GM18520 (cell line): ENCODE results near the gene HEMGN.
"Not testable (repeated sequence)": the region's sequence is repeated elsewhere in the genome, so short reads cannot be mapped to it uniquely, and the experiment has no call there.

Experiments used
- ATAC-seq: cut with Tn5 transposase; IDR thresholded peaks from one replicate; pipeline ENCODE4 v1.9.1; 2021; ENCODE audit not compliant: unreplicated experiment

Gene HEMGN

GRCh38 chr9:97938081-97938644, at the start of gene HEMGN:
HEMGN (minus strand) TSS chr9:97938172; CDS start chr9:97938136, 36 bp downstream.
- peak; percentile 63 for ATAC-seq

DNA sequence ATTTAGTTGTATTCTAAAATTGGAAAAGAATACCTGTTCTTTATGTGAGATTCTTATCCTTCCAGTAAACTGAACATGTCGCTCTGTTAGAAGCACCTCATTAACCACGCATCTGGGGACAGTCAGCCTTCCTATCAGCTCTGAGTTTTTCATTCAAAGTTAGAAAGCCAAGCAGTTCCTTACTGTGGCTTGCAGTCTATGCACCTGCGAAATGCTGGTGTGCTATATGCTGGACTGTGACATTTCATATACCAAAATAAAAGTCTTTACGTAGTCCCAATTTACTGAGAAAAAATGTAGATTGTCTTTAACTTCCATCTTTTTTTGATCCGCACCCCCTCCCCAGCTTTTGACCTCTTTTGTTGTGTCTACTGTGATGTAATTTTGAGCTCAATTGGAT, 49.5 kb upstream of the HEMGN start:
- no peak for ATAC-seq

- ATAC-seq, result no peak
Observed at GRCh38 chr9:97985058-97985861, 47.3 kb upstream of the HEMGN start.

GRCh38 chr9:97984188-97985057, 46.5 kb upstream of the HEMGN start:
- peak; percentile 20 for ATAC-seq

- ATAC-seq, result no peak
Observed at GRCh38 chr9:97983589-97984187, 45.7 kb upstream of the HEMGN start.

DNA sequence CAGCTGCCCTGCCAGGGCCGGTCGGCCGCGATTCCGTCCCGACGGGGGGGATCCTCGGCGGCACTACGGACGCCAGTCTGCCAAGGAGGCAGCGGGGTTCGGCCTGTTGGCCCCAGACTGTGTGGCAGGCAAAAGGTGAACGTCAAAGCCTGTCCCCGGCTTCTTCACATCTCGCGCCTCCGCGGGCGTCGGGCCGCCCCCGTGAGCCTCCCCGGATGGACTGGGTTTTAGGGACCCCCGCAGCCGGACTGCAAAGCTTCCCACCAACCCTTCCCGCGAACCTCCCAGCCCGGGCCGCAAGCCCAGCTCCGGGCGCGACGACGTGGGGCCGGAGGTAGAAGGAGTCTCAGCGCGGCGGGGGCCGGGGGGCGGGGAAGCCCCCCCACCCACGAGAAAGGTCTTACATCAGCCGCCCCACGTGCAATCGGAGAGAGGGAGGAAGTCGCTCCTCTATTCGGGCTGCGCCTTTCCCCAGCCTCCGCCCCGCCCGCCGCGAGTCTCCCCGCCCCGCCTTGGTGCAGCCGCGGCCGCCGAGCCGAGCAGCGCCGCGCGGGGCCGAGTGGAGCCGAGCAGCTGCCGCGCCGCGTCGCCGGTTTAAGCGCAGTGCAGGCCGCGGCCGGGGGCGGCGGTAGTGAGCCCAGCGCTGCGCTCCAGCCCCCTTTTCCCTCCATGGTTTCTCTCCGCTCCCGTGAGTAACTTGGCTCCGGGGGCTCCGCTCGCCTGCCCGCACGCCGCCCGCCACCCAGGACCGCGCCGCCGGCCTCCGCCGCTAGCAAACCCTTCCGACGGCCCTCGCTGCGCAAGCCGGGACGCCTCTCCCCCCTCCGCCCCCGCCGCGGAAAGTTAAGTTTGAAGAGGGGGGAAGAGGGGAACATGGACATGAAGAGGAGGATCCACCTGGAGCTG, 45.0 kb upstream of the HEMGN start, which contains the start of gene ANP32B:
Gene ANP32B, plus strand, starts transcription at position 659 of the 906 bp plus-strand sequence. Its CDS starts 215 bp downstream, at position 874.
- peak; percentile 53 for ATAC-seq

- ATAC-seq, result no peak
Observed at GRCh38 chr9:97981846-97982682, 44.1 kb upstream of the HEMGN start.

- no peak for ATAC-seq
Observed at GRCh38 chr9:97980918-97981845, 43.2 kb upstream of the HEMGN start.

DNA sequence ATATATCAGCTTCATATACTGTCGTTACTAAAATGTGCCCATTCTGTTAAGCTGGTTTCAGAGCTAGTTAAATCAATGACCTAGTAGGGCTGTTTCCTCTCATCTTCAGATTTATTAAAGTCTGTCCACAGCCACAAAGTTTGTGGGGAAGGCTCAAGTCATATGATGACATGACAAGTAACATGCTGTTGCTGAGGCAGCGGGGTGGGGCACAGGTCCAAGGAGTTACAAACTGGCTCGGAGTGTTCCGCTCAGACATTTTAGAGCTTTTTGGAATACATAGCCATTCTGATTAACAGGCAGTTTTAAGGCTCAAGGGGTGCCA, 42.5 kb upstream of the HEMGN start:
- ATAC-seq, result no peak

- ATAC-seq, result no peak
Observed at GRCh38 chr9:97979788-97980478, 42.0 kb upstream of the HEMGN start.

DNA sequence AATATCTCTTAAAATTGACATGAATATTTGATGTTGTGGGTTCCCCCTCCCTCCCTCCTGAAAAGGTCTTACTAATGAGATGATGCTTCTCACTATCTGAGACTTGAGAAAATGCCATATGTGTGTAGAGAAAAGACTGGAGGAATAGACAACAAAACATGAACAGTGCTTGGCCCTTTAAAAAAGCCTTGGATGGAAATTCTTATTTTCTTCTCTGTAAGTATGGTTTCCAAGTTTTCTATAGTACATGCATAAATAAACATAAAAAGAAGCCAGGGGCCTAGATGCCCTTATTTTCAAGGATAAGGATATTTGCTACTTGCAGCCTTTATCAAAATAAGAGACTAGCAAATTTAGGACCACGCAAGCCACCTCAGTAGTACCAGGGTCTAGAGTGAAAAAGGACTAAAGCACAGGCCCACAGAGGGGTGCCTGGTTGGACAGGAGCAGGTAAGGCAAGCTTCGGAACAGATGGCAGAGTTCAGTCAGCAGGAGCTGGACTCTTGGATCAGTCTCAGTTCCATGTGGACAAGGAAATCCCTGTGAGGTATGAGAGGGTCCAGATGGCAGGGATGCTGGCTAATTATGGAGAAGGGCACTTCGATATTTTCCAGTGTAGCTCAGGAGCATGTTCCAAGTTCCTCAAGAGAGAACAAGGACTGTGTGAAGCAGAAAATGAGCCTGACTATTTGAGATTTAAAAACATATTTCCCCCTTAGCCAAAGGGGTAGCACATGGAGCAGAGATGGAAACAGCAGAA, 40.6 kb upstream of the HEMGN start:
- ATAC-seq, result no peak

DNA sequence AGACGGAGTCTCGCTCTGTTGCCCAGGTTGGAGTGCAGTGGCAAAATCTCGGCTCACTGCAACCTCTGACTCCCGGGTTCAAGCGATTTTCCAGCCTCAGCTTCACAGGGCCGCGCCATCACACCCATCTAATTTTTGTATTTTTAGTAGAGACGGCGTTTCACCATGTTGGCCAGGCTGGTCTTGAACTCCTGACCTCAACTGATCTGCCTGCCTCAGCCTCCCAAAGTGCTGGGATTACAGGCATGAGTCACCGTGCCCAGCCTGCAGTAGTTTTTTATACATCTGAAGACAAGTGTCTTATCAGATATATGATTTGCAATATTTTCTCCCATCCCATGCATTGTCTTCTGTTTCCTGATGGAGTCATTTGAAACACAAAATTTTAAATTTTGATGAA, 38.7 kb upstream of the HEMGN start:
- not testable (repeated sequence) for ATAC-seq

DNA sequence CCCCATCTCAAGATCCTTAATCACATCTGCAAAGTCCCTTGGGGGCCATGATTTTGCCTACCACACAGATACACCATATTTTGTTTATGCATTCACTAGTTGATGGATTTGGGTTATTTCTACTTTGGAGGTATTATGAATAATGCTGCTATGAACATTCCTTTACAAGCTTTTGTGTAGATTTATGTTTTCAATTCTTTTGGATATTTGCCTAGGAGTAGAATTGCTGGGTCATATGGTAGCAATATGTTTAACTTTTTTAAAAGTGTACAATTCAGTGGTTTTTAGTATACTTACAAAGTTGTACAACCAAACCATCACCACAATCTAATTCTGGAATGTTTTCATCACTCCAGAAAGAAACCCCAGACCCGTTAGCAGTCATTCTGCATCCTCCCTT, 37.4 kb upstream of the HEMGN start:
- no peak for ATAC-seq

GRCh38 chr9:97972753-97973152, 34.8 kb upstream of the HEMGN start:
- ATAC-seq, result no peak

DNA sequence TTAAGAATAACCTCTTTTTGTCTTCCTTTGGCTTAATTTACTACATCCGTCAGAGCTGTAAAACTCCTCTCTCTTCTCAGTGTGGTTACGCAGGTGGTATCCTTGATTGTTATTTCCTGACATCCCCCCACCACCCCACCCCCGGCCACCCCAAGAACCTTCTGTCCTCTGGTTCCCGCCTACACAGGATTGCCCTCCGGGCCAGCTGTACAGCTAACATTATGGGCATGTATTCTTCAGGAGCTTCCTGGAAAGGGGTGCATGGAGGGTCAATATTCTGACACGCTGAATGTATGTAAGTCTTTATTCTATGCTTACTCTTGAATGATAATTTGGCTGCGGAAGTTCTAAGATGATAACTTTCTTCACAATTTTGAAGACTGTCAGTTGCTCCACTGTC, 32.2 kb upstream of the HEMGN start:
- ATAC-seq, result no peak

DNA sequence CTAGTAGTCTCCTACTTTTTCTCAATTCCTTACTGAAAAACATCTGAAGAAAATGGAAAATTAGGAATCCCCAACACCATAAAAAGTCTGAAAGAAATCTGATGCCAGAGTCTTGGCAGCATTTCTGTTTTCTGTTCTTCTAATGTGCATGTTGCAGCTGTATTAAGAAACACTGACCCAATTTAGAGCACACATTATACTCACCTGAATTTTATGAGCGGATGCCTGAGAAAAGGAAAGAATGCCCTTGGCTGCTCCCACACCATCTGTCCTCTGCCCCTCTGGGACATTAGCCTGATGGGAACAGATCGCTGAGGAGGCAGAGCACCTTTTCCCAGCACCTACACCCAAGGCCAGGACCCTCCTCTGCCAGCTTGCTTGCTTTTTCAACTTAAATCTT, 31.0 kb upstream of the HEMGN start:
- no peak for ATAC-seq

DNA sequence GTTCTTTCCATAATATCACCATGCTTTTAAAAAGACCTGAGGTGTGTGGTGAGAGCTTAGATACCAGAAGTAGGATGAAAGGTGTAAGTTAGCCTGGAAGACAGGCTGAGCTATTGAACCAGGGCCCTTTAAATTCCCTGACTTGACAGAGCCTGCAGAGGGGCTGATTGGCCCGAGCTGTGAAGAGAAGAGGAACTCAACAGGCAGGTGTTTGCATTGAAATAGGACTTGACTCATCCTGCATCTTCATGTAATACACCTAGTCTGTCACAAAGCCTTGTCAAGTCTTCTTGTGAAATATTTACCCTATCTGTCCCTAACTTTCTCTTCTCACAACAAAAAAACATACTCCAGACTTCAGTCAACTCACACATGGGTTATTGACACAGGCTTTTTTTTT, 28.5 kb upstream of the HEMGN start:
- ATAC-seq, result no peak
